Stimulated activated CD4-positive, alpha-beta T cell treated with anti-CD3 and anti-CD28 coated beads, Interleukin-2, amount 100 ng/mL, for 4 hours (primary cell): Measurements from ENCODE around the gene SMAD4.
"Not testable (repeated sequence)": the region's sequence is repeated elsewhere in the genome, so short reads cannot be mapped to it uniquely, and the experiment has no call there.

ENCODE experiments used
- DNase-seq: peaks from one replicate; pipeline ENCODE4 v3.0.0-alpha.2; 2020; ENCODE audit warnings: low read depth

The SMAD4 gene

GRCh38 chr18:51029694-51030536, at the start of gene SMAD4:
Gene SMAD4, plus strand, starts transcription at chr18:51030213. Its CDS starts 16,834 bp downstream, at chr18:51047047.
- DNase-seq, result peak; percentile 97

GRCh38 chr18:50981381-50981780, 48.6 kb upstream of the SMAD4 start:
- DNase-seq, result no peak

GRCh38 chr18:50982086-50982801, 47.8 kb upstream of the SMAD4 start:
- DNase-seq, result no peak

GRCh38 chr18:50982802-50983179, 47.2 kb upstream of the SMAD4 start:
- no peak for DNase-seq

GRCh38 chr18:50986360-50987087, 43.5 kb upstream of the SMAD4 start:
- no peak for DNase-seq

GRCh38 chr18:50987261-50987660, 42.8 kb upstream of the SMAD4 start:
- DNase-seq, result no peak

GRCh38 chr18:50989711-50990110, 40.3 kb upstream of the SMAD4 start:
- no peak for DNase-seq

GRCh38 chr18:50992351-50992762, 37.7 kb upstream of the SMAD4 start:
- DNase-seq, result no peak

- no peak for DNase-seq
Measured at GRCh38 chr18:50994031-50994430, 36.0 kb upstream of the SMAD4 start.

GRCh38 chr18:51003174-51003573, 26.8 kb upstream of the SMAD4 start:
- DNase-seq, result not testable (repeated sequence)

GRCh38 chr18:51006061-51006818, 23.8 kb upstream of the SMAD4 start:
- DNase-seq, result no peak

- DNase-seq, result no peak
Measured at GRCh38 chr18:51006948-51007789, 22.8 kb upstream of the SMAD4 start.

- no peak for DNase-seq
Measured at GRCh38 chr18:51007790-51008139, 22.2 kb upstream of the SMAD4 start.

- DNase-seq, result no peak
Measured at GRCh38 chr18:51009072-51009471, 20.9 kb upstream of the SMAD4 start.

- DNase-seq, result no peak
Measured at GRCh38 chr18:51010218-51010617, 19.8 kb upstream of the SMAD4 start.

- DNase-seq, result no peak
Measured at GRCh38 chr18:51011709-51012108, 18.3 kb upstream of the SMAD4 start.

- no peak for DNase-seq
Measured at GRCh38 chr18:51012441-51012840, 17.6 kb upstream of the SMAD4 start.

- no peak for DNase-seq
Measured at GRCh38 chr18:51013259-51013658, 16.8 kb upstream of the SMAD4 start.

GRCh38 chr18:51017140-51017879, 12.7 kb upstream of the SMAD4 start:
- no peak for DNase-seq

GRCh38 chr18:51020536-51020935, 9.5 kb upstream of the SMAD4 start:
- no peak for DNase-seq
